ENCODE measurements around the gene SHH.

GRCh38 chr7:155769701-155770100 lies 42.6 kb downstream of the SHH start:
- TF ChIP-seq CTCF (IDR thresholded peaks at IDR 0.05) (no peak), TCF7L2 (IDR thresholded peaks at IDR 0.05; ENCODE audit: low read depth, low read length) (no peak), SIN3A (IDR thresholded peaks at IDR 0.05; ENCODE audit: borderline replicate concordance, insufficient read depth, low read depth, low read length) (no peak), REST (IDR thresholded peaks at IDR 0.05; ENCODE audit: insufficient read depth in 1 of 2, low read depth in 2 of 2, low read length in 1 of 2) (no peak)

Measured in Panc1 (cell line).